MM.1S (cell line): Measurements from ENCODE around the gene ARL6IP5.

Experiments
- EZH2 ChIP-seq: fragments of 300-600 bp; sonication (generic); optimal IDR thresholded peaks from 2 replicates; pipeline ENCODE3; 2017; ENCODE audit warnings: low read depth, mild to moderate bottlenecking, antibody characterized with exemption, low read length, mixed read lengths
- EZH2phosphoT487 ChIP-seq: fragments of 300-600 bp; sonication (generic); IDR thresholded peaks from 2 replicates; pipeline ENCODE4 v1.6.1; 2018; ENCODE audit warnings: antibody characterized with exemption, low read length
- TF ChIP-seq, protein P1 (sequence below): fragments of 300-600 bp; sonication (generic); IDR thresholded peaks from 2 replicates; pipeline ENCODE4 v1.5.1; 2016; ENCODE audit warnings: antibody characterized with exemption, low read length, mixed read lengths

DNA sequence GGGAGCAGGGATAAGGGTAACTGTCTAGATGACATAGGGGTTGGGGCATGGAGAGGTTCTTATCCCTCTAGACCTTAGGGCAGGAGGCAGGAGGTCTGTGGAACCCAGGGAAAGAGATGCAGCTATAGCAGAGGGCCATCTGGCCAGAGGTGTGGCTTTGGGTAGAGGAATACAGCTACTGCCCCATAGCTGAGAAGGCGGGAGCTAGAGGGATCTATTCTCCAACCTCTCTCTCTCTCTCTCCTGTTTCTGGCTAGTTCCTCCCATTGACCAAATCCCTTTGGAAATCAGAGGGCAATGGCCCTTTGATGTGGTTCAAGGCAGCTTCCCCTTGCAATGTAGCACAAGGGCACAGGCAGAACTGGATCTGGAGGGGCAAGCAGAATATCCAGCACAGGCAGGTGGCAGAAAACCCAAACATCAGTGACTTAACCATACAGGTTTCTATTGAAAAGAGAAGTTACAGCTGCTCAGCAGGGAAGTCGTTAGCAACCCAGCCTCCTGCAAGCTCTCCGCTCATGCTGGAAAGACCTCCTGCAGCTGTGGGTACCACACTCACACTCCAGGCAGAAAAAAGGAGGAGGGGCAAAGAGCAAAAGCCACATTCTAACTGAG, 60.0 kb downstream of the ARL6IP5 start:
- TF ChIP-seq, protein P1, sequence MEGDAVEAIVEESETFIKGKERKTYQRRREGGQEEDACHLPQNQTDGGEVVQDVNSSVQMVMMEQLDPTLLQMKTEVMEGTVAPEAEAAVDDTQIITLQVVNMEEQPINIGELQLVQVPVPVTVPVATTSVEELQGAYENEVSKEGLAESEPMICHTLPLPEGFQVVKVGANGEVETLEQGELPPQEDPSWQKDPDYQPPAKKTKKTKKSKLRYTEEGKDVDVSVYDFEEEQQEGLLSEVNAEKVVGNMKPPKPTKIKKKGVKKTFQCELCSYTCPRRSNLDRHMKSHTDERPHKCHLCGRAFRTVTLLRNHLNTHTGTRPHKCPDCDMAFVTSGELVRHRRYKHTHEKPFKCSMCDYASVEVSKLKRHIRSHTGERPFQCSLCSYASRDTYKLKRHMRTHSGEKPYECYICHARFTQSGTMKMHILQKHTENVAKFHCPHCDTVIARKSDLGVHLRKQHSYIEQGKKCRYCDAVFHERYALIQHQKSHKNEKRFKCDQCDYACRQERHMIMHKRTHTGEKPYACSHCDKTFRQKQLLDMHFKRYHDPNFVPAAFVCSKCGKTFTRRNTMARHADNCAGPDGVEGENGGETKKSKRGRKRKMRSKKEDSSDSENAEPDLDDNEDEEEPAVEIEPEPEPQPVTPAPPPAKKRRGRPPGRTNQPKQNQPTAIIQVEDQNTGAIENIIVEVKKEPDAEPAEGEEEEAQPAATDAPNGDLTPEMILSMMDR: no peak
- TF ChIP-seq EZH2phosphoT487 (no peak), EZH2 (no peak)
